IPS-18c (cell line): ENCODE data around the gene MYO1B.

Experiments
- H3K4me3 ChIP-seq: 2 replicates; pipeline ENCODE4 v1.7.0; 2013; ENCODE audit warnings: low read depth, mild to moderate bottlenecking, low read length, moderate library complexity; ENCODE audit not compliant: insufficient read depth
- H3K9me3 ChIP-seq: one replicate; pipeline ENCODE4 v1.6.1; 2013; ENCODE audit warnings: mild to moderate bottlenecking, low read length, moderate library complexity; ENCODE audit not compliant: control insufficient read depth, insufficient read depth

MYO1B gene

GRCh38 chr2:191221666-191222065 is 23.5 kb upstream of the MYO1B start:
- Histone ChIP-seq H3K4me3 (no peak overlapping the region), H3K9me3 (no peaks in the 10 kb centered on the region)

- no peaks in the 10 kb centered on the region for H3K9me3 ChIP-seq
- no peak overlapping the region for H3K4me3 ChIP-seq
Observed at GRCh38 chr2:191222507-191222906, 22.7 kb upstream of the MYO1B start.

DNA sequence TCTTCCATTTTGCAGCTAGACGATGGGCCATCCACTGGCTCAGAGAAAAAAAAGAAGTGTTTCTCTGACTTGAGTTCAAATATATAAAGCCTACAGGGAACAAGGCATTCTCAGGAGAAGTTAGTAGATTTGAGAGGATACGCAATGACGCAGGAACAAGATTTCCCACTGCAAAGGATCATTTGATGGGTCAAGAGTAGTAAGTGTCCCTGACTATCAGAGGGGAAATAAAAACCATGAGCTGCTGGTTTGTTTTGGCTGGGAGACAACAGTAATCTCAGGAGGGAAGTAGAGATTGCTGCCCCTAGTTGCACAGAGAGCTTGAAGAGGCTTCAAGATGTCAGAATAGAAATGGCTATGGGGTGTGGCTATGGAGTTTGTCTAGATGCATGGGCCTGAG is 22.3 kb upstream of the MYO1B start:
- no peak overlapping the region for H3K4me3 ChIP-seq

DNA sequence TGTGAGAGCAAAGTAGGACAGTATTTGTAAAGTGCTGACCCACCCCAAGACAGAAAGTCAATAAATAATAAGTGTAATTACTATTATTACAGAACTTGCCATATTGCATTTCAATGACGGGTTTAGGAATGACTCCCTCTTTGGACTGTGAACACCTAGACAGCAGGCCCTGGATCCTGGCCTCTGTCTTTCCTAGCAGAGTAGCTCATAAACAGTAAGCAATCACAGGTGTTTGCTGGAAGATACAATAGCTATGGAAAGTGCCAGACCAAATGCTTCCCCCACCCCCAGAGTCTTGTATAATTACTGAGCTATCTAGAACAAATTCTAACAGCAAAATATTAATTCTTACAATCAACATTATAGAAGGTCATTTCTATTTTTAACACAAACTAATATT is 20.1 kb upstream of the MYO1B start:
- H3K4me3 ChIP-seq = no peak overlapping the region
- no peaks in the 10 kb centered on the region for H3K9me3 ChIP-seq

More for the DNA sequence above, 22.3 kb upstream of the MYO1B start:
- H3K9me3 ChIP-seq = no peaks in the 10 kb centered on the region

DNA sequence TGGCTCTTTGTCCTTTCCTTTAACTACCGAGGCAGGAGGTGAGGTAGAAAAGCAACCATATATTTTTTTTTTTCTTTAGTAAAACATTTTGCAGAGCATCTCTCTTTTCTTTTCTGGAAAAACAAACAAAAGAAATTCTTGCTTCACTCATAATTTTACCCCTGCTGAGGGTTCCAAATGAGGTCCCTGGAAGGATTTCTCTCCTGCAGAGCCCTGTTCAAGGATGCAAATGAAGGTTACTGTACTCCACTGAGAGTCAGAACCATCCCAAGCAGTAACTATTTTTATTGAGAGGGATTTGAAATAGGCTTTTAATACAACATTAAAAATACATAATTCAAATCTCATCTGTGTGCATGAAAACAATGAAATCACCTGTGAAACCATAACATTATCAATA is 19.5 kb upstream of the MYO1B start:
- no peak overlapping the region for H3K4me3 ChIP-seq
- H3K9me3 ChIP-seq = no peaks in the 10 kb centered on the region

DNA sequence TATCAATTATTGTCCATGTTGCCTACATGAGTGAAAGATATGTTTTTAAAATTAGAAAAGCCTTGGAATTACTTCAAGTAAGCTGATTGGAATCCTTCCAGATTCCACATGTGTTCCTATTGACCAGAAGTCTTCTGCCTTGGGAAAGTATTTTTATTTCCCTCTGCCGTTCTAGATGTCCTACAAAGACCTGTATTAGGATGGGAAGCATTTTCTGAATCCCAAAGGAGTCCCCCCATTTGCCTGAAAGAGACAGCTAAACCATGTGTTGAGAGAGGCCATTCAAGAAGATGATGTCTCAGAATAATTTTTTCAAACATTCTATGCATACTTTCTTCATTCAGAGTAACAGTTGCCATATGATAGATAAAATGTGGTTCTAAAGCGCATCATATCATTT is 19.0 kb upstream of the MYO1B start:
- Histone ChIP-seq H3K9me3 (no peaks in the 10 kb centered on the region), H3K4me3 (no peak overlapping the region)

DNA sequence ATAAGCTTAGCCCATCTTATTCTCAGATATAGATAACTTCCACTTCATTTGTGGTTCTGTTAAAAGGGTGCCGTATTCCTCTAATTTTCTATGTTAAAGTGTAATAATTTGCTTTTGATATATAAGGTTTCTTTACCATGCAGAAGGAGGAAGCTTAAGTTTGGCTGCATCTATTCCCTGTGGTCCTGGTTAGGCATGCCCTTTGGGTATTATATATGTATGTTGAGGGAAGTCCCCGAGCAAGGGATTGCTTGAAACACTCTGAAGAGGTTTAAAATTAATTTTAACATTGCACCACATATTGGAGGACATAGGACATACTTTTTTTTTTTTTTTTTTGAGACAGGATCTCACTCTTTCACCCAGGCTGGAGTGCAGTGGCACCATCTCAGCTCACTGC is 16.9 kb upstream of the MYO1B start:
- Histone ChIP-seq H3K4me3 (no peak overlapping the region), H3K9me3 (no peaks in the 10 kb centered on the region)

- Histone ChIP-seq H3K4me3 (no peak overlapping the region), H3K9me3 (no peaks in the 10 kb centered on the region)
Observed at GRCh38 chr2:191228861-191229260, 16.3 kb upstream of the MYO1B start.

- no peaks in the 10 kb centered on the region for H3K9me3 ChIP-seq
Observed at GRCh38 chr2:191230174-191230573, 15.0 kb upstream of the MYO1B start.

DNA sequence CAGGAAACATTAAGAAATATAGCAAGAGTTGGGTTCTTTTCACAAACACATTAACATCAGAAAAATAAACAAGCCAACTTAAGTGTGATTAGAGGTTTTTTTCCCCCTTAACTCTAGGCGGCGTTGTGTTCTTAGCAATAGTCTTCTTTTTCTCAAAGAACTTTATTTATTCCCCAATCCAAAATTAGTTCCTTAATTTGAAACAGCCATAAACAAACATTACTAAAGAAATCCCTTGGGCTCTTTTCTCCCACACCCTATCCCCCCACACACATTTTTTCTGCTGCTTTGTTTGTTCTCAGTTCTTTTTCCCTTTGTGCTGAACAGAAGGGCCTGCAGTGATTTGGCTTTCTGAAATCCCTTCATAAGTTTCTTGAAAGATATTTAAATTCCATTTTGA is 13.2 kb upstream of the MYO1B start:
- Histone ChIP-seq H3K9me3 (no peaks in the 10 kb centered on the region), H3K4me3 (no peak overlapping the region)

More at GRCh38 chr2:191230174-191230573, 15.0 kb upstream of the MYO1B start:
- H3K4me3 ChIP-seq = no peak overlapping the region

DNA sequence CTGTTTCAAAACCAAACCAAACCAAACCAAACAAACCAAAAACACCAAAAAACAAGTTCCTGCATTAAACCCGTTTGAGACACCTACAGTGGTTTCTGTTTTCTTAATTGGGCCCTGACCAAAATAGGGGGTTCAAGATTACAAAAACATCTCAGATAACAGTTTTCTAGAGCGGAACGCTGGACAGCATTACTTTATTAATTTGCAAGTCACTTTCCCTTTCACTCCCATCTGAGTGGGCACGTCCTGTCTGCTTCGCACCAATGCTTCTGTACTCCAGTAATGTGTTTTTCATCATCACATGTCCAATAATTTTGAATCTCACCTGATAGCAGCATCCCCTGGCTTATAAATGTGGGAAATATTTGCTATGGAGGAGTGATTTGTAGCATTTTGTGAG is 11.7 kb upstream of the MYO1B start:
- no peaks in the 10 kb centered on the region for H3K9me3 ChIP-seq
- no peak overlapping the region for H3K4me3 ChIP-seq

GRCh38 chr2:191234376-191234775 is 10.8 kb upstream of the MYO1B start:
- H3K4me3 ChIP-seq = no peak overlapping the region
- H3K9me3 ChIP-seq = no peaks in the 10 kb centered on the region

GRCh38 chr2:191240871-191241270 is 4.3 kb upstream of the MYO1B start:
- no peak overlapping the region for H3K4me3 ChIP-seq
- peaks cover 3% of the 10 kb centered on the region for H3K9me3 ChIP-seq

DNA sequence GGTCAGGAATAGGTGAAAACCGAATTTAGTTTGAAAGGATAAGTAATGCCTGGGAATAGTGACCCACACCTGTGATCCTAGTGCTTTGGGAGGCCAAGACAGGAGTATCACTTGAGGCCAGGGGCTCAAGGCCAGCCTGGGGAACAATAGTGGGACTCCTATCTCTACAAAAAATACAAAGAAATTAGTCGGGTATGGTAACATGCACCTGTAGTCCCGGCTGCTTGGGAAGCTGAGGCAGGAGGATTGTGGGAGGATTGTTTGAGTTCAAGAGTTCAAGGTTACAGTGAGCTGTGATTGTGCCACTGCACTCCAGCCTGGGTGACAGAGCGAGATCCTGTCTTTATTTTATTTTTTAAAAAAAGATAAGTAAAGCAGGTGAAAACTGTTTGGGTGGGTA is 3.8 kb upstream of the MYO1B start:
- H3K9me3 ChIP-seq = peaks cover 4% of the 10 kb centered on the region

GRCh38 chr2:191243154-191243553 is 2.0 kb upstream of the MYO1B start:
- peaks cover 4% of the 10 kb centered on the region for H3K9me3 ChIP-seq

More for the DNA sequence above, 3.8 kb upstream of the MYO1B start:
- no peak overlapping the region for H3K4me3 ChIP-seq

DNA sequence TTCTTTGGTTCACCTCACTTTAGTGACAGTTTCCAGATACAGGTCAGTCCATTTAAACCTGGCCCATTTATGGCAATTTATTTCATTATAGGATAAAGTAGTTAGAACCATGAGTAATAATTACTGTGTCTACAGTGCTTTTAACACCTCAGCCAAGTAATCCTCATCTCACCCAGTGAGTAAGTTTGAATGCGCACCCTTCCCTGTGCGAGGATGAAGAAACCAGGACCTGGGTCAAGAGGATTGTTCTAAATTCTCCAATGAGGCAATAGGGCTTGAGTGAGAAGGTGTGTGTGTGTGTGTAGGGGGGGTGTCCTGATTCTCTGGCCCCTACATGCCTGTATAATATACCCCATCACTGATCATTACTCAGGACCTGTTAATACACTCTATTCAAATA is 854 bp upstream of the MYO1B start:
- H3K4me3 ChIP-seq = no peak overlapping the region

More at GRCh38 chr2:191243154-191243553, 2.0 kb upstream of the MYO1B start:
- no peak overlapping the region for H3K4me3 ChIP-seq

GRCh38 chr2:191245869-191246531 is 796 bp downstream of the MYO1B start:
- peak overlapping the region; percentile 83 for H3K4me3 ChIP-seq
- H3K9me3 ChIP-seq = peaks cover 4% of the 10 kb centered on the region

More for the DNA sequence above, 854 bp upstream of the MYO1B start:
- H3K9me3 ChIP-seq = peaks cover 4% of the 10 kb centered on the region

GRCh38 chr2:191246820-191247380 is 1.7 kb downstream of the MYO1B start:
- H3K4me3 ChIP-seq = peak overlapping the region; percentile 83; the same call in 1 of the 2 replicates
- H3K9me3 ChIP-seq = peaks cover 4% of the 10 kb centered on the region
